Measurements from ENCODE around the gene SYNJ2BP. TPM values are rescaled to one million over a fixed set of nuclear protein-coding genes. Genes with fewer than 3 reads are reported as not detected.

Gene SYNJ2BP, protein sequence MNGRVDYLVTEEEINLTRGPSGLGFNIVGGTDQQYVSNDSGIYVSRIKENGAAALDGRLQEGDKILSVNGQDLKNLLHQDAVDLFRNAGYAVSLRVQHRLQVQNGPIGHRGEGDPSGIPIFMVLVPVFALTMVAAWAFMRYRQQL
- 23.5 and 29.9 TPM in 2 replicates for total RNA-seq

DNA sequence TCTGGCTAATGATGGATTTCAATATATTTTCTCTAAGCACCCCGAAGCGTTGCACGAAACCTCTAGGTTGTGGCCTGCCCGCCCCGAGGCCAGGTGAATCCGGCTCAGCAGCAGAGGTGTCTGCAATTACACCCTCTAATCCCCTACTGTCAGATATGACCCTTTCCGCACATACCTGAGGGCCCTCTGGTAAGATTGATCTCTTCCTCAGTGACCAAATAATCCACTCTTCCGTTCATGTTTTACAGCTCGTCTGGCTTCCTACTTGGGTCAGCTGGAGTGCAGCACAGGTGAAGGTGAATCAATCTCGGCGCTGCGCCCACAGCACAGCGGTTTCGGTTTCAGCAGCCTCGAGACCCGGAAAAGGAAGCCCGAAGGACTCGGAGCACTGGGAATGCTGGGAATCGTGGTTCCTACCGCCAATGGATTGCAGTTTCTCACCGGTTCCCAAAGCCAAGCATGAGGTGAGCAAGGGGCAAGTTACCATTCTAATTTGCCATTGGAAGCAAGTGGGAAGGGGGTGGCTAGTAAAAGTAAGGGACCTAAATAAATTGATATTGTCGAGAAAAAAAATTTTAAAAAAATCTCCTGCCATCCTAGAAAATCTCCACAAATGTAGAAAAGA, at the start of gene SYNJ2BP:
TSS of gene SYNJ2BP (minus strand) at position 366 of the 625 bp plus-strand sequence. CDS start at position 239, 127 bp downstream.

DNA sequence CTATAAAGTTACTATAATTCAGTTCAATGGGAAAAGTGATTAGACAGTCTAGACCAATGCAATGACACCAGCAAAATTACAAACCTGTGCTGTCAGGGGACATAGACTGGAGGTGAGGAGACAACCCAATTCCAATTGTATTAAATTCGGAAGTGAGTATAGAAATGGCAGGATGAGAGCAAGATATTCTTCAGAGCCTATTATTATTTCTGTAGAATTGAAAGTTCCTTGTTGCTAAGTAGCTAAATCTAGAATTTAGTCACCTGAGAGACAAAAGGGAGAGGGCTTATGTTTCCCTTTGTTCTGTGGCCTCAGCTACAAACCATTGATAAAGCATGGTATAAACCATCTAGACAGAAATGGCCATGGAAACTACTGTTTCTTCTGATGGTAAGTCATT, 35.0 kb upstream of the SYNJ2BP start, which contains the start of gene ADAM21:
TSS of gene ADAM21 (plus strand) at position 301 of the 400 bp plus-strand sequence. CDS start 5,326 bp downstream, outside the sequence.

Other genes with a start within 250 kb of the SYNJ2BP start
- gene SLC8A3, start 228.1 kb downstream of the SYNJ2BP start, total RNA-seq, result 0.33 and 0.38 TPM in 2 replicates
- 34.6 and 38.4 TPM in 2 replicates for gene COX16, start 57.4 kb downstream of the SYNJ2BP start, total RNA-seq
- gene ADAM21, start 35.1 kb upstream of the SYNJ2BP start, total RNA-seq, result 0.19 and 0.33 TPM in 2 replicates
- 0.65 and 0.67 TPM in 2 replicates for gene ADAM20, start 117.9 kb upstream of the SYNJ2BP start, total RNA-seq
- gene MED6, start 183.6 kb upstream of the SYNJ2BP start, total RNA-seq, result 30.7 and 31.1 TPM in 2 replicates
- gene TTC9, start 224.8 kb upstream of the SYNJ2BP start, total RNA-seq, result 0.65 and 1.3 TPM in 2 replicates